Neural cell (in vitro differentiated cells): ENCODE measurements around the gene RTTN. TPM values are rescaled to one million over a fixed set of nuclear protein-coding genes. Genes with fewer than 3 reads are reported as not detected.
A peak's percentile ranks its signal among the peaks of the same experiment; 100 is the strongest.

Experiments used
- H2AFZ ChIP-seq: fragments of 200-600, 300-800 bp; sonication (generic), shearing (Covaris generic); 2 replicates; pipeline ENCODE4 v1.6.0; 2014; ENCODE audit warnings: low read depth, mild to moderate bottlenecking, antibody characterized with exemption, low read length, moderate library complexity
- H3F3A ChIP-seq: fragments of 200-600 bp; shearing (Covaris generic); 2 replicates; pipeline ENCODE4 v1.6.1; 2016; ENCODE audit warnings: mild to moderate bottlenecking, moderate library complexity, mixed read lengths, antibody characterized with exemption, low read length; ENCODE audit not compliant: insufficient read depth, poor library complexity, severe bottlenecking
- H3K27ac ChIP-seq: fragments of 200-600, 300-800 bp; sonication (generic), shearing (Covaris generic); 2 replicates; pipeline ENCODE4 v1.5.1; 2014; ENCODE audit warnings: mild to moderate bottlenecking, low read length, moderate library complexity
- H3K27me3 ChIP-seq: fragments of 300-800, 200-600 bp; sonication (generic), shearing (Covaris generic); 2 replicates; pipeline ENCODE4 v1.6.0; 2014; ENCODE audit warnings: mild to moderate bottlenecking, low read depth, low read length, moderate library complexity; ENCODE audit not compliant: insufficient read depth
- H3K36me3 ChIP-seq: fragments of 300-800, 200-600 bp; sonication (generic), shearing (Covaris generic); 2 replicates; pipeline ENCODE4 v1.5.1; 2014; ENCODE audit warnings: mild to moderate bottlenecking, antibody characterized with exemption, low read length, moderate library complexity; ENCODE audit not compliant: insufficient read depth
- H3K4me2 ChIP-seq: fragments of 300-800, 200-600 bp; sonication (generic), shearing (Covaris generic); 2 replicates; pipeline ENCODE4 v1.6.0; 2014; ENCODE audit warnings: mild to moderate bottlenecking, low read length
- H3K4me3 ChIP-seq: fragments of 300-800, 200-600 bp; sonication (generic), shearing (Covaris generic); 2 replicates; pipeline ENCODE4 v1.5.1; 2014; ENCODE audit warnings: mild to moderate bottlenecking, low read length, moderate library complexity
- H3K79me2 ChIP-seq: fragments of 200-600 bp; shearing (Covaris generic); replicated peaks from 2 replicates; pipeline ENCODE4 v1.6.0; 2014; ENCODE audit warnings: mild to moderate bottlenecking, low read length, moderate library complexity; ENCODE audit not compliant: insufficient read depth
- H3K9ac ChIP-seq: fragments of 300-800, 200-600 bp; sonication (generic), shearing (Covaris generic); 2 replicates; pipeline ENCODE4 v1.6.1; 2016; ENCODE audit warnings: mild to moderate bottlenecking, low read length, mixed read lengths
- H3K9me2 ChIP-seq: fragments of 200-600 bp; shearing (Covaris generic); 2 replicates; pipeline ENCODE4 v1.6.1; 2016; ENCODE audit warnings: mild to moderate bottlenecking, low read length, mixed read lengths; ENCODE audit not compliant: insufficient read depth
- H3K9me3 ChIP-seq: fragments of 200-600, 300-800 bp; sonication (generic), shearing (Covaris generic); 2 replicates; pipeline ENCODE4 v1.6.1; 2016; ENCODE audit warnings: mild to moderate bottlenecking, mixed run types, low read length, moderate library complexity, mixed read lengths
- H4K20me1 ChIP-seq: fragments of 200-600 bp; shearing (Covaris generic); 2 replicates; pipeline ENCODE4 v1.6.1; 2016; ENCODE audit warnings: mild to moderate bottlenecking, mixed run types; ENCODE audit not compliant: insufficient read depth
- EP300 ChIP-seq: fragments of 450-650 bp; conservative IDR thresholded peaks from 2 replicates; pipeline ENCODE4 v1.6.1; 2014; ENCODE audit warnings: antibody characterized with exemption, mild to moderate bottlenecking, moderate library complexity; ENCODE audit not compliant: poor library complexity, severe bottlenecking
- EZH2 ChIP-seq: fragments of 200-600, 300-800 bp; shearing (Covaris generic), sonication (generic); IDR thresholded peaks from 2 replicates; pipeline ENCODE4 v1.6.1; 2014; ENCODE audit warnings: antibody characterized with exemption, low read length, borderline replicate concordance, mild to moderate bottlenecking; ENCODE audit not compliant: insufficient read depth, poor library complexity, severe bottlenecking
- MXI1 ChIP-seq: fragments of 450-650 bp; conservative IDR thresholded peaks from 2 replicates; pipeline ENCODE4 v1.6.1; 2014; ENCODE audit warnings: antibody characterized with exemption, mild to moderate bottlenecking; ENCODE audit not compliant: poor library complexity, severe bottlenecking
- POLR2AphosphoS5 ChIP-seq: IDR thresholded peaks from 2 replicates; pipeline ENCODE4 v1.6.1; 2012
- RAD21 ChIP-seq: fragments of 450-650 bp; conservative IDR thresholded peaks from 2 replicates; pipeline ENCODE4 v1.6.1; 2014; ENCODE audit warnings: antibody characterized with exemption, mild to moderate bottlenecking, moderate library complexity
- SMC3 ChIP-seq: fragments of 450-650 bp; conservative IDR thresholded peaks from 2 replicates; pipeline ENCODE4 v1.6.1; 2014; ENCODE audit warnings: antibody characterized with exemption, mild to moderate bottlenecking, moderate library complexity; ENCODE audit not compliant: poor library complexity
- TAF1 ChIP-seq: IDR thresholded peaks from 2 replicates; pipeline ENCODE4 v1.6.1; 2012; ENCODE audit warnings: low read depth
- polyA plus RNA-seq: library from polyadenylated mRNA; depleted of rRNA; stranded (reverse); fragments of >200 nt; gene quantifications from 2 replicates; pipeline ENCODE4 v1.2.3, GENCODE V29; 2014
- TF ChIP-seq, protein P1 (sequence below): IDR thresholded peaks from 2 replicates; pipeline ENCODE4 v1.6.1; 2012; ENCODE audit warnings: borderline replicate concordance
- TF ChIP-seq, protein P2 (sequence below): fragments of 450-650 bp; IDR thresholded peaks from 2 replicates; pipeline ENCODE4 v1.5.1; 2014; ENCODE audit warnings: antibody characterized with exemption, mild to moderate bottlenecking, moderate library complexity; ENCODE audit not compliant: poor library complexity, severe bottlenecking

Gene RTTN
- polyA plus RNA-seq, 1 donor from 2014 or later: 24.2 TPM

DNA sequence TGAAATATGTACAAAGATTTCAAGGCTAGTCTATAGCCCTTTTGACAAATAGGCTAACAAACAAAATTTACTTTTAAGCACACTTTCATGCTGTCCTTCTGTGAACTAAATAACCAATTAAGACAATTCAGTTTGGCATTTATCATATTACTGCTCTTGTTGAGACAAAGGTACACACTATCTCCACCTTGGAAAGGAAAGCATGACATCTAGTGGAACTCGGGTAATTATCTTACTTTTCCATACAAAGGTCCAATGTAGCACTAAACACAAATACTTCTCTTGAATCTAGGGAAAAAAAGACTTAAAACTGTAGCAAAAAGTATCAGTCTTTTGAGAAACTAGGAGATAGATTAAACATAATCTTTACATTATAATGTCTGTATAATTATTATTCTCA is 132.8 kb downstream of the RTTN start:
- no peaks in the 10 kb centered on the region for H4K20me1 ChIP-seq

DNA sequence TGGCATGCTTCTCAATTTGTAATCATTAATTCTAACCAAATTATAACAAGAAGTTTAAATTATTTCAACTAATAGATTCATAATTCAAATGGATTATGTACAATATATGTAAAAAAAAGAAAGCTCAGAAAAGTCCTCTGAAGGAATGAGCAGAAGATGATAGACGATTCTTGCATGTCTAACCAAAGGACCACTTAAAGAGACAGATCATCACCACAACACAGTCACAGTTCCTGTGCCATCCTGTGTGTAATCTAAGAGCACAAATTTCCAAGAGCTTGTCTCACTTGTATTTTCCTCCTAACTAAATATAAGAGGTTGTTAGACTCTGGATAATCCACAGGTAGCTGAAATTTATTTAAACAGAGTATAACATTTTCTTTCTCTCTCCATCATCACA is 135.5 kb downstream of the RTTN start:
- TF ChIP-seq, protein P1, sequence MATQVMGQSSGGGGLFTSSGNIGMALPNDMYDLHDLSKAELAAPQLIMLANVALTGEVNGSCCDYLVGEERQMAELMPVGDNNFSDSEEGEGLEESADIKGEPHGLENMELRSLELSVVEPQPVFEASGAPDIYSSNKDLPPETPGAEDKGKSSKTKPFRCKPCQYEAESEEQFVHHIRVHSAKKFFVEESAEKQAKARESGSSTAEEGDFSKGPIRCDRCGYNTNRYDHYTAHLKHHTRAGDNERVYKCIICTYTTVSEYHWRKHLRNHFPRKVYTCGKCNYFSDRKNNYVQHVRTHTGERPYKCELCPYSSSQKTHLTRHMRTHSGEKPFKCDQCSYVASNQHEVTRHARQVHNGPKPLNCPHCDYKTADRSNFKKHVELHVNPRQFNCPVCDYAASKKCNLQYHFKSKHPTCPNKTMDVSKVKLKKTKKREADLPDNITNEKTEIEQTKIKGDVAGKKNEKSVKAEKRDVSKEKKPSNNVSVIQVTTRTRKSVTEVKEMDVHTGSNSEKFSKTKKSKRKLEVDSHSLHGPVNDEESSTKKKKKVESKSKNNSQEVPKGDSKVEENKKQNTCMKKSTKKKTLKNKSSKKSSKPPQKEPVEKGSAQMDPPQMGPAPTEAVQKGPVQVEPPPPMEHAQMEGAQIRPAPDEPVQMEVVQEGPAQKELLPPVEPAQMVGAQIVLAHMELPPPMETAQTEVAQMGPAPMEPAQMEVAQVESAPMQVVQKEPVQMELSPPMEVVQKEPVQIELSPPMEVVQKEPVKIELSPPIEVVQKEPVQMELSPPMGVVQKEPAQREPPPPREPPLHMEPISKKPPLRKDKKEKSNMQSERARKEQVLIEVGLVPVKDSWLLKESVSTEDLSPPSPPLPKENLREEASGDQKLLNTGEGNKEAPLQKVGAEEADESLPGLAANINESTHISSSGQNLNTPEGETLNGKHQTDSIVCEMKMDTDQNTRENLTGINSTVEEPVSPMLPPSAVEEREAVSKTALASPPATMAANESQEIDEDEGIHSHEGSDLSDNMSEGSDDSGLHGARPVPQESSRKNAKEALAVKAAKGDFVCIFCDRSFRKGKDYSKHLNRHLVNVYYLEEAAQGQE: no peak
- TF ChIP-seq, protein P2, sequence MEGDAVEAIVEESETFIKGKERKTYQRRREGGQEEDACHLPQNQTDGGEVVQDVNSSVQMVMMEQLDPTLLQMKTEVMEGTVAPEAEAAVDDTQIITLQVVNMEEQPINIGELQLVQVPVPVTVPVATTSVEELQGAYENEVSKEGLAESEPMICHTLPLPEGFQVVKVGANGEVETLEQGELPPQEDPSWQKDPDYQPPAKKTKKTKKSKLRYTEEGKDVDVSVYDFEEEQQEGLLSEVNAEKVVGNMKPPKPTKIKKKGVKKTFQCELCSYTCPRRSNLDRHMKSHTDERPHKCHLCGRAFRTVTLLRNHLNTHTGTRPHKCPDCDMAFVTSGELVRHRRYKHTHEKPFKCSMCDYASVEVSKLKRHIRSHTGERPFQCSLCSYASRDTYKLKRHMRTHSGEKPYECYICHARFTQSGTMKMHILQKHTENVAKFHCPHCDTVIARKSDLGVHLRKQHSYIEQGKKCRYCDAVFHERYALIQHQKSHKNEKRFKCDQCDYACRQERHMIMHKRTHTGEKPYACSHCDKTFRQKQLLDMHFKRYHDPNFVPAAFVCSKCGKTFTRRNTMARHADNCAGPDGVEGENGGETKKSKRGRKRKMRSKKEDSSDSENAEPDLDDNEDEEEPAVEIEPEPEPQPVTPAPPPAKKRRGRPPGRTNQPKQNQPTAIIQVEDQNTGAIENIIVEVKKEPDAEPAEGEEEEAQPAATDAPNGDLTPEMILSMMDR: no peak
- TF ChIP-seq SMC3: no peak
- TF ChIP-seq TAF1: no peak
- TF ChIP-seq EP300: no peak
- no peak for TF ChIP-seq RAD21
- TF ChIP-seq POLR2AphosphoS5: no peak
- TF ChIP-seq MXI1: no peak
- no peak for TF ChIP-seq EZH2
- Histone ChIP-seq H3K9me2 (no peaks in the 10 kb centered on the region), H3K27ac (no peak overlapping the region), H4K20me1 (no peaks in the 10 kb centered on the region), H3K79me2 (no peaks in the 10 kb centered on the region), H3K9ac (no peak overlapping the region), H3K36me3 (no peaks in the 10 kb centered on the region), H3K9me3 (no peaks in the 10 kb centered on the region), H2AFZ (no peak overlapping the region), H3K27me3 (no peaks in the 10 kb centered on the region), H3K4me3 (no peak overlapping the region), H3F3A (no peaks in the 10 kb centered on the region), H3K4me2 (no peak overlapping the region)

More for the DNA sequence above, 132.8 kb downstream of the RTTN start:
- H3K36me3 ChIP-seq: no peaks in the 10 kb centered on the region
- H3K27ac ChIP-seq: no peak overlapping the region
- H3K27me3 ChIP-seq: no peaks in the 10 kb centered on the region
- no peak overlapping the region for H3K4me3 ChIP-seq
- no peaks in the 10 kb centered on the region for H3K79me2 ChIP-seq
- H3K9me3 ChIP-seq: no peaks in the 10 kb centered on the region
- TF ChIP-seq, protein P2: peak; percentile 77
- TF ChIP-seq, protein P1: no peak
- no peak for TF ChIP-seq EP300
- no peak for TF ChIP-seq POLR2AphosphoS5
- TF ChIP-seq TAF1: no peak
- peak; percentile 87 for TF ChIP-seq SMC3
- no peak for TF ChIP-seq EZH2
- no peak for TF ChIP-seq MXI1
- TF ChIP-seq RAD21: peak; percentile 89
- H3F3A ChIP-seq: no peaks in the 10 kb centered on the region
- no peaks in the 10 kb centered on the region for H3K9me2 ChIP-seq
- H2AFZ ChIP-seq: no peak overlapping the region
- no peak overlapping the region for H3K9ac ChIP-seq
- no peak overlapping the region for H3K4me2 ChIP-seq
